SK-N-MC (cell line): Measurements from ENCODE around the gene TTLL1.
A peak's percentile ranks its signal among the peaks of the same experiment; 100 is the strongest.

Experiments
- DNase-seq: peaks from one replicate; pipeline ENCODE4 v3.0.0-alpha.2; 2011; ENCODE audit warnings: low read depth, low spot score
- H3K27ac ChIP-seq: fragments of 200-600 bp; sonication (generic); 2 replicates; pipeline ENCODE4 v1.5.1; 2016; ENCODE audit warnings: mixed run types
- H3K36me3 ChIP-seq: fragments of 200-600 bp; sonication (generic); 2 replicates; pipeline ENCODE4 v1.6.1; 2017; ENCODE audit warnings: antibody characterized with exemption, low read length, mixed read lengths; ENCODE audit not compliant: insufficient read depth
- H3K4me3 ChIP-seq: fragments of 200-600 bp; sonication (generic); 2 replicates; pipeline ENCODE4 v1.5.1; 2016
- H3K9ac ChIP-seq: fragments of 200-600 bp; sonication (generic); 2 replicates; pipeline ENCODE4 v1.8.0; 2017; ENCODE audit warnings: mixed run types, mixed read lengths; ENCODE audit not compliant: insufficient read length
- H3K9me3 ChIP-seq: fragments of 200-600 bp; sonication (generic); 2 replicates; pipeline ENCODE4 v1.6.1; 2017; ENCODE audit warnings: low read depth, mild to moderate bottlenecking, antibody characterized with exemption, low read length, moderate library complexity, mixed read lengths
- EZH2 ChIP-seq: fragments of 200-600 bp; sonication (generic); IDR thresholded peaks from one replicate; pipeline ENCODE4 v1.6.1; 2017; ENCODE audit warnings: antibody characterized with exemption
- FOXP2 ChIP-seq: optimal IDR thresholded peaks from 2 replicates; pipeline ENCODE3; 2011; ENCODE audit warnings: mild to moderate bottlenecking, moderate library complexity; ENCODE audit not compliant: insufficient read depth; ENCODE audit errors: extremely low read length, control extremely low read depth
- POLR2AphosphoS5 ChIP-seq: IDR thresholded peaks from 2 replicates; pipeline ENCODE4 v1.6.1; 2012; ENCODE audit warnings: mild to moderate bottlenecking, low read depth, low read length, borderline replicate concordance

Gene TTLL1

DNA sequence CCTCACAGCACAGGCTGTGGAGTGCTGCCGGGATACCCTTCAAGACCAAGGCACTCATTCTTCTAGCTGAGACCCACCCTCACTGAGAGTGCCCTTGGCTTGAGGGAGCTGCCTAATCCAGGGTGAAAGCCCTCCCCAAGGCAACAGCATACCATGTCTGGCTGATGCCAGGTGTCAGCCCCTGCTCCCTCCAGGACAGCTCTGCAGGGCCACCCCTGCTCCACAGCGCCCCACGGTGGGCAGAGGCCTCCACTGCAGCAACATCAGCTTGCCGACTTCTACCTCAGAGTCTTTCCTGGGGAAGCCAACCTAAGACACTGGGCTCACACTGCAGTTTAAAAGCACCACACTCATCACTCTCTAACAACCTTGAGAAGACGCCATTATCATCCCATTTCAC lies 29.0 kb downstream of the TTLL1 start:
- TF ChIP-seq EZH2 = no peak
- TF ChIP-seq POLR2AphosphoS5 = no peak
- TF ChIP-seq FOXP2 = no peak
- DNase-seq = no peak
- Histone ChIP-seq H3K36me3 (no peaks in the 10 kb centered on the region), H3K4me3 (no peak overlapping the region), H3K27ac (no peak overlapping the region), H3K9me3 (no peaks in the 10 kb centered on the region), H3K9ac (no peak overlapping the region)

DNA sequence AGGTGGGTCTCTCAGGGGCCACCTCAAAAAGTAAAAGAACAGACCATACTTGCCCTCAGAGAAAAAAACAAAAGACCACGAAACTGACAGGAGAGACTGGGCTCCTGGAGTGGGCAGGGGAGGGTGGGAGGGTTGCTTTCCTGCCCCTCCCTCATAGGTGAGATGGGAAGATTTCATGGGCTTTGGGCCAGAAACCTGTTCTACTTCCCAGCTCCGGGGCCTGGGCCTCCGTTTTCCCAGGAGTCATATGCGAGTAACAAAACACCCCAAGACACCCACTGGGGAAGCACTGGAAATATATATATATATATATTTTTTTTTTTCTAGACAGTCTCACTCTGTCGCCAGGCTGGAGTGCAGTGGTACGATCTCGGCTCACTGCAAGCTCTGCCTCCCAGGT lies 31.6 kb downstream of the TTLL1 start:
- no peak overlapping the region for H3K9ac ChIP-seq
- no peak overlapping the region for H3K27ac ChIP-seq
- DNase-seq = no peak
- H3K4me3 ChIP-seq = no peak overlapping the region
- no peak for TF ChIP-seq EZH2
- no peak for TF ChIP-seq FOXP2
- no peak for TF ChIP-seq POLR2AphosphoS5
- no peaks in the 10 kb centered on the region for H3K36me3 ChIP-seq
- H3K9me3 ChIP-seq = no peaks in the 10 kb centered on the region

DNA sequence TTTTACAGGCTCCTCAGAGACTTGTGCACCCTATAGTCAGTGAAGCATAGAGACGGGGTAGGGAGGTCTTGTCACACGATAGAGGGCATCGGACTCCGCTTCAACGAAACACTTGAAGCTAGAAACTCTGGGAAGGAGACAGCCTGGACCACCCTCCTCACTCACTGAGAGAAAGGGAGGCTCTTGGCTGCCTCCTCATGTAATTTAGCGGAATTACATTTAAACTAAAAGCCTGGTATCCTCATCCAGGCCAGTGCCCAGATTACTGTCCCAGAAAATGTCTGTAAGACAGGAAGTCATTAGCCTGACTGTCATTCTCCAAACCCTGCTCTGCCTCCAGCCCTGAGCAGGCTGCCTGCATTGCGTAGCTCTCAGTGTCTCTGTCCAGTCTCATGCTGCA lies 36.0 kb downstream of the TTLL1 start:
- no peak overlapping the region for H3K4me3 ChIP-seq
- no peak for DNase-seq
- no peak overlapping the region for H3K9ac ChIP-seq
- no peaks in the 10 kb centered on the region for H3K36me3 ChIP-seq
- no peaks in the 10 kb centered on the region for H3K9me3 ChIP-seq
- no peak overlapping the region for H3K27ac ChIP-seq
- TF ChIP-seq FOXP2 = no peak
- TF ChIP-seq EZH2 = no peak

DNA sequence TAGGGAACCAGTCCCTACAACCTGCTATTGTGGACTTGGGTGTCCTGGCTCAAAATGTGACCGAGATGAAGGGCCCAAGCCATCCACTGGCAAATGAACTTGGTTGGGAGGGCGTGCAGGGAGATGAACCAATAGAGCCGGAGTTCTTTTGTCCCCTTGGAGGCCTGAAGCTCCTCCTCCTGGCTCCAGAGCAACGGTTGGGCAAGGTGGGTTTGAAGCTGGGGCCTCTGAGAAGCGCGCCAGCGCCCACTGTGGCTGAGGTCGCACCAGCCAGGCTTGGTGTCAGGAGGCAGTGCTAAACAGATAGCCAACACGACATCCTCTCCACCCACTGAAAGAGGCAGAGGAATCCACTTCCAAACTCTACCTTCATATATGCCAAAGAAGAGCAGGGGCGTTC lies 38.2 kb downstream of the TTLL1 start:
- Histone ChIP-seq H3K4me3 (no peak overlapping the region), H3K9me3 (no peaks in the 10 kb centered on the region), H3K9ac (no peak overlapping the region), H3K27ac (no peak overlapping the region), H3K36me3 (no peaks in the 10 kb centered on the region)
- TF ChIP-seq FOXP2 (no peak), EZH2 (no peak), POLR2AphosphoS5 (no peak)
- DNase-seq = no peak

DNA sequence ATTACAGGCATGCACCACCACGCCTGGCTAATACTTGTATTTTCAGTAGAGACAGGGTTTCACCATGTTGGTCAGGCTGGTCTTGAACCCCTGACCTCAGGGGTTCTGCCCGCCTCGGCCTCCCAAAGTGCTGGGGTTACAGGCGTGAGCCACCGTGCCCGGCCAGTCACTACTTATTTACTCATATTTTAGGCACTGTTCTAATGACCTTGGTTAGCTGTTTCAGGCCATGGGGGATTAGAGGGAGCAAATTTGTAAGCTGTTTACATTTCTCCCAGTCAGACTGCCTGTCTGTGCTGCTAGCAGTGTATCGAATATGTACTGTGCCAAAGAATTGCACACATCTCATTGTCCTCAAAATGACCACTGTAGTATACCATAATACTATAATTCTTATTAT lies 41.6 kb downstream of the TTLL1 start:
- no peaks in the 10 kb centered on the region for H3K36me3 ChIP-seq
- H3K4me3 ChIP-seq = no peak overlapping the region

DNA sequence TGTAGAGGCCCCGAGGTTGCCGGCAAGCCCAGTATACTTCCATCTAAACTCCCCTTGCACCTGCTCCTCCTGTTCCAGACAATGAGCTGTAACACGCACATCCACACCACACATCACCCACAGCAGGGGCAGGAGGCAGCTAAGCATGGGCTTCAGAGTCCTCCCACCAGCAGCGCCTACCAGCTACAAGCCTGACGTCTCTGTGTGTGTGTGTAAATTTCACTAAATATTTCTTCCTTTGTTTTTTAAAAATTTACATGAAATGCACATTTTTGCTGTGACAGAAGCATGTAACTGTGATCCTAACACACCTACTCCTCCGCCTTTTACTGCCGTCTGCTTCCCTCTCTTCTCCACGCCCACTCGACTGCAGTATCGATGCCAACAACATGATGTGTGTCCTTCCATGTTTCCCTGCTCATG lies 44.9 kb downstream of the TTLL1 start:
- Histone ChIP-seq H3K9me3 (no peaks in the 10 kb centered on the region), H3K36me3 (no peaks in the 10 kb centered on the region), H3K9ac (no peak overlapping the region), H3K27ac (no peak overlapping the region), H3K4me3 (no peak overlapping the region)
- TF ChIP-seq FOXP2 (no peak), EZH2 (no peak), POLR2AphosphoS5 (no peak)
- no peak for DNase-seq

More for the DNA sequence above, 41.6 kb downstream of the TTLL1 start:
- no peak overlapping the region for H3K9ac ChIP-seq
- H3K27ac ChIP-seq = no peak overlapping the region
- no peak for TF ChIP-seq EZH2
- TF ChIP-seq FOXP2 = no peak
- no peak for TF ChIP-seq POLR2AphosphoS5
- H3K9me3 ChIP-seq = no peaks in the 10 kb centered on the region
- DNase-seq = no peak

DNA sequence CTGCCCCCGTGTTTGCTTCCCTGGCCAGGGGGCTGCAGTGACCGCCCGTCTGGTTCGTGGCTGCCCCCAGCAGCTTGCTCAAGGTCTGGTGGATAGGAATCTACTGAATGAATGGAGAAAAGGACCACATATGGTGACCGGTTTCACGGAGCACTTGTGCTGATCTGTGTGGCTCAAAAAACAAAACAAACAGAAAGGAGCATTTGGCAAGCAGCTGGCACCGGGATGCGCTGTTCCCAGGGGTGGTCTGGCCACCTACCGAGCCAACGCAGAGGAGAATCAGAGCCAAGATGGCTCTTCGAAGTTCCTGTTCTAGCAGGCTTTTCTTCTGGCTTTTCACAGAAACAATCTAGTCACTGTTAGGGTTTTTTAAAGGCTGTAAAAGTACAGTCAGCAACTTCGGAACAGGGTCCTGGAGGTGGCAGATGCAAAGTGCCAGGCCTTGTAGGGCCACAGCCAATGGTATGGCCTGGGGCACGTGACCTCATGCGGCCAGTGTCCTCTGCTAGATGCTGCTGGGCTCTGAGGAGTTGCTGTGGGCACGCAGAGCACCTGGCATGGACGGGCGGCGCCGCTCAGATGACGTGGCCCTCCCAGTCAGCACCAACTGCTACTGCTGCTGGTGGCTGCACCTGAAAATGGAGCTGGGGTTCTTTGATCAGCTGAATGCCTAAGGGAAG lies 47.0 kb downstream of the TTLL1 start:
- no peak for DNase-seq
- peak overlapping the region; percentile 6 for H3K9ac ChIP-seq
- H3K9me3 ChIP-seq = no peaks in the 10 kb centered on the region
- H3K36me3 ChIP-seq = no peaks in the 10 kb centered on the region
- H3K27ac ChIP-seq = no peak overlapping the region
- TF ChIP-seq EZH2 = no peak
- no peak overlapping the region for H3K4me3 ChIP-seq

DNA sequence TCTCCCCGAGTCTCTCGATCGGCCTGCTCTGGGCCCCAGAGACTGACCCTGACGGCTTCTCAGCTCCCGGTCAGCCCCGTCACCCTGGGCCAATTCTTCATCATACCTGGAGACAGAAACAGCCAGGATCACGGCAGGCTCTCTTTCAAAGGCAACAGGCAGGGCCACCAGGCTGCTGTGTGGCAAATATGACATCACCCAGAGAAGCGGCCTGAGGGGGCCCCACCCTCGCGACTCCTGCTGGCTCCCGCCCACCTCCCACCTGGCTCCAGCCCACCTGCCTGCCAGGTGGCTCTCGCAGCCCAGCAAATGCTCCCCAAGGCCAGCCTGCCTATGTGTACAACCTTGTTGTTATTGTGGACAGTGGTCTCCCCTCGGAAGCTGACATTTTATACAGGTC lies 49.4 kb downstream of the TTLL1 start:
- Histone ChIP-seq H3K4me3 (no peak overlapping the region), H3K27ac (no peak overlapping the region), H3K9me3 (no peaks in the 10 kb centered on the region), H3K9ac (no peak overlapping the region), H3K36me3 (no peaks in the 10 kb centered on the region)
- no peak for DNase-seq
- TF ChIP-seq FOXP2 (no peak), EZH2 (no peak), POLR2AphosphoS5 (no peak)

DNA sequence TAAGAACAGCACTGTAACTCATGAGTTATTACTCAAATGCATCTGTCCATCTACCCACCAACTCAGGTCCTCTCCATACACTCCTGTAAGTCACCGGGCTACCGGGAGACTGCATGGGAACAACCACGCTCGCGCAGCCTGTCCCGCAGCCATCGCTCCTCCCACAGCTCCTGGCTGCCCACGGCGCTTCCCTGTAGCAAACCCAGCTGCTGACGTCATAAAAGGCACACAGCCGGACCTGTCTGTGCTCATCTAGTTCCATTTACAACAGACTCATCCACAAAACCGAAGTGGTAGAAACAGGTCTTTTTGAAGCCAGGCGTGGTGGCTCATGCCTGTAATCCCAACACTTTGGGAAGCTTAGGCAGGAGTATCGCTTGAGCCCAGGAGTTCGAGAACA lies 50.9 kb downstream of the TTLL1 start:
- TF ChIP-seq FOXP2 = no peak
- TF ChIP-seq POLR2AphosphoS5 = no peak
- TF ChIP-seq EZH2 = no peak
- Histone ChIP-seq H3K9ac (no peak overlapping the region), H3K9me3 (no peaks in the 10 kb centered on the region), H3K4me3 (no peak overlapping the region), H3K27ac (no peak overlapping the region), H3K36me3 (no peaks in the 10 kb centered on the region)
- DNase-seq = no peak
